Measurements from ENCODE around the gene PRRC2B. TPM values are rescaled to one million over a fixed set of nuclear protein-coding genes. Genes with fewer than 3 reads are reported as not detected.
"Not testable (repeated sequence)": the region's sequence is repeated elsewhere in the genome, so short reads cannot be mapped to it uniquely, and the experiment has no call there.

PRRC2B gene
- total and polyA plus RNA-seq, 9 donors = 86.7 to 319 (median 234) TPM

GRCh38 chr9:131370638-131371037, 23.2 kb upstream of the PRRC2B start:
- H3K36me3 ChIP-seq = no peaks in the 10 kb centered on the region
- H3K27ac ChIP-seq = no peak overlapping the region
- H3K4me3 ChIP-seq = no peak overlapping the region
- no peaks in the 10 kb centered on the region for H3K4me1 ChIP-seq (ENCODE audit: insufficient read depth)
- DNase-seq = no peak
- 69 to 81% (median 77%) methylated on average over 2 of the region's 2 CpGs for WGBS, 3 donors
- intact Hi-C loops (cut with DNase I) = no loop called here
- H3K27me3 ChIP-seq = no peaks in the 10 kb centered on the region
- no peaks in the 10 kb centered on the region for H3K9me3 ChIP-seq
- TF ChIP-seq CTCF (IDR thresholded peaks at IDR 0.05) (no peak), POLR2A (IDR thresholded peaks at IDR 0.05) (no peak), EP300 (IDR thresholded peaks at IDR 0.05) (no peak)

DNA sequence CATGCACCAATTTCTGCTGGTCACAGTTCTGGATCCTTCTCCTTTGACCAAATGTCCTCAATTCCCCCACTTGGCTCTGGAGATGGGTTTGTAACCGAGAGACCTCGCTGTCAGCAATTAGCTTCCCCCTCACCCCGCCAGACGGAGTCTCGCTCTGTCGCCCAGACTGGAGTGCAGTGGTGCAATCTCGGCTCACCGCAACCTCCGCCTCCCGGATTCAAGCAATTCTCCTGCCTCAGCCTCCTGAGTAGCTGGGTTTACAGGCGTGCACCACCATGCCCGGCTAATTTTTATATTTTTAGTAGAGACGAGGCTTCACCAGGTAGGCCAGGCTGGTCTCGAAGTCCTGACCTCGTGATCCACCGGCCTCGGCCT, 21.3 kb upstream of the PRRC2B start:
- not testable (repeated sequence) for DNase-seq
- WGBS, 3 donors = 38 to 54% (median 46%) methylated on average over 17 of the region's 17 CpGs

DNA sequence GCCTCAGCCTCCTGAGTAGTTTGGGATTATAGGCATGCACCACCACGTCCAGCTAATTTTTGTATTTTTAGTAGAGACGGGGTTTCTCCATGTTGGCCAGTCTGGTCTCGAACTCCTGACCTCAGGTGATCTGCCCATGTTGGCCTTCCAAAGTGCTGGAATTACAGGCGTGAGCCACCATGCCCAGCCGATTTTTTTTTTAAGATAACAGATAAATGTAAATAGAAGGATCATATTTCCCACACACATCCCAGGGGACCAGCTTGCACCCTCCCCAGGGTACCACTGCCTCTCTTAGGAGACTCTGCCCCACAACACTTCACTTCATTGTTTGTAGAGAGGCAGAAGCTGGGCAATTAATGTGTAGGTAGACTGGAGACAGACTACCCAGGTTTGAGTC, 19.2 kb upstream of the PRRC2B start:
- 58 to 72% (median 58%) methylated on average over 5 of the region's 5 CpGs for WGBS, 3 donors

More for the DNA sequence above, 21.3 kb upstream of the PRRC2B start:
- peak overlapping the region in 1 of 2 donors; percentile 80 for H3K27ac ChIP-seq
- H3K27me3 ChIP-seq; intact Hi-C loops (cut with DNase I); H3K36me3 ChIP-seq; H3K4me1 ChIP-seq (ENCODE audit: insufficient read depth); H3K9me3 ChIP-seq: not testable (repeated sequence)
- H3K4me3 ChIP-seq = peak overlapping the region; percentile 59

GRCh38 chr9:131379056-131379455, 14.8 kb upstream of the PRRC2B start:
- H3K27me3 ChIP-seq = no peaks in the 10 kb centered on the region
- no peak overlapping the region for H3K27ac ChIP-seq
- H3K9me3 ChIP-seq = no peaks in the 10 kb centered on the region
- no peaks in the 10 kb centered on the region for H3K36me3 ChIP-seq
- no peak overlapping the region for H3K4me3 ChIP-seq
- WGBS, 3 donors = 69 to 71% (median 71%) methylated on average over 2 of the region's 2 CpGs
- peaks cover 5% of the 10 kb centered on the region for H3K4me1 ChIP-seq (ENCODE audit: insufficient read depth)
- intact Hi-C loops (cut with DNase I) = no loop called here
- TF ChIP-seq CTCF (IDR thresholded peaks at IDR 0.05) (no peak), POLR2A (IDR thresholded peaks at IDR 0.05) (no peak), EP300 (IDR thresholded peaks at IDR 0.05) (no peak)
- DNase-seq = no peak

More for the DNA sequence above, 19.2 kb upstream of the PRRC2B start:
- H3K27ac ChIP-seq; H3K4me1 ChIP-seq (ENCODE audit: insufficient read depth); H3K4me3 ChIP-seq; intact Hi-C loops (cut with DNase I); H3K9me3 ChIP-seq; DNase-seq; H3K36me3 ChIP-seq; H3K27me3 ChIP-seq: not testable (repeated sequence)

GRCh38 chr9:131382850-131383729, 10.8 kb upstream of the PRRC2B start:
- WGBS, 3 donors = 41 to 43% (median 42%) methylated on average over 19 of the region's 19 CpGs
- H3K4me1 ChIP-seq (ENCODE audit: insufficient read depth) = peaks cover 5% of the 10 kb centered on the region
- TF ChIP-seq EP300 (IDR thresholded peaks at IDR 0.05) (no peak), POLR2A (IDR thresholded peaks at IDR 0.05) (no peak), CTCF (IDR thresholded peaks at IDR 0.05) (no peak)
- no peaks in the 10 kb centered on the region for H3K36me3 ChIP-seq
- no peaks in the 10 kb centered on the region for H3K27me3 ChIP-seq
- intact Hi-C loops (cut with DNase I) = no loop called here
- no peak overlapping the region for H3K4me3 ChIP-seq
- DNase-seq = peak; percentile 66 to 80 (median 74)
- H3K9me3 ChIP-seq = no peaks in the 10 kb centered on the region
- no peak overlapping the region for H3K27ac ChIP-seq

Data from ovary (tissue), 9 donors.